ENCODE data around the gene KAT6B.

- TF ChIP-seq, protein P1, sequence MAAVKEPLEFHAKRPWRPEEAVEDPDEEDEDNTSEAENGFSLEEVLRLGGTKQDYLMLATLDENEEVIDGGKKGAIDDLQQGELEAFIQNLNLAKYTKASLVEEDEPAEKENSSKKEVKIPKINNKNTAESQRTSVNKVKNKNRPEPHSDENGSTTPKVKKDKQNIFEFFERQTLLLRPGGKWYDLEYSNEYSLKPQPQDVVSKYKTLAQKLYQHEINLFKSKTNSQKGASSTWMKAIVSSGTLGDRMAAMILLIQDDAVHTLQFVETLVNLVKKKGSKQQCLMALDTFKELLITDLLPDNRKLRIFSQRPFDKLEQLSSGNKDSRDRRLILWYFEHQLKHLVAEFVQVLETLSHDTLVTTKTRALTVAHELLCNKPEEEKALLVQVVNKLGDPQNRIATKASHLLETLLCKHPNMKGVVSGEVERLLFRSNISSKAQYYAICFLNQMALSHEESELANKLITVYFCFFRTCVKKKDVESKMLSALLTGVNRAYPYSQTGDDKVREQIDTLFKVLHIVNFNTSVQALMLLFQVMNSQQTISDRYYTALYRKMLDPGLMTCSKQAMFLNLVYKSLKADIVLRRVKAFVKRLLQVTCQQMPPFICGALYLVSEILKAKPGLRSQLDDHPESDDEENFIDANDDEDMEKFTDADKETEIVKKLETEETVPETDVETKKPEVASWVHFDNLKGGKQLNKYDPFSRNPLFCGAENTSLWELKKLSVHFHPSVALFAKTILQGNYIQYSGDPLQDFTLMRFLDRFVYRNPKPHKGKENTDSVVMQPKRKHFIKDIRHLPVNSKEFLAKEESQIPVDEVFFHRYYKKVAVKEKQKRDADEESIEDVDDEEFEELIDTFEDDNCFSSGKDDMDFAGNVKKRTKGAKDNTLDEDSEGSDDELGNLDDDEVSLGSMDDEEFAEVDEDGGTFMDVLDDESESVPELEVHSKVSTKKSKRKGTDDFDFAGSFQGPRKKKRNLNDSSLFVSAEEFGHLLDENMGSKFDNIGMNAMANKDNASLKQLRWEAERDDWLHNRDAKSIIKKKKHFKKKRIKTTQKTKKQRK (IDR thresholded peaks at IDR 0.05; ENCODE audit: low read depth, low read length) = no peak
- TF ChIP-seq IRF3 (IDR thresholded peaks at IDR 0.05) (no peak), RAD51 (IDR thresholded peaks at IDR 0.05) (no peak), POLR2AphosphoS5 (IDR thresholded peaks at IDR 0.05; ENCODE audit: low read length) (no peak), CTCF (IDR thresholded peaks at IDR 0.05 in 2 of 3, conservative IDR thresholded peaks at IDR 0.05 in 1 of 3; ENCODE audit: control insufficient read depth in 2 of 3, extremely low read depth in 1 of 3, insufficient read depth in 1 of 3, low read depth in 3 of 3, low read length in 3 of 3) (no peak), FOXK2 (IDR thresholded peaks at IDR 0.05) (no peak), BHLHE40 (IDR thresholded peaks at IDR 0.05; ENCODE audit: borderline replicate concordance in 1 of 2, low read depth in 2 of 2, low read length in 1 of 2) (no peak), ZNF622 (IDR thresholded peaks at IDR 0.05) (no peak), BACH1 (IDR thresholded peaks at IDR 0.05; ENCODE audit: borderline replicate concordance) (no peak), EP300 (IDR thresholded peaks at IDR 0.05; ENCODE audit: borderline replicate concordance in 1 of 2, control insufficient read depth in 1 of 2, low read depth in 2 of 2, low read length in 2 of 2) (no peak)
- TF ChIP-seq, protein P2, sequence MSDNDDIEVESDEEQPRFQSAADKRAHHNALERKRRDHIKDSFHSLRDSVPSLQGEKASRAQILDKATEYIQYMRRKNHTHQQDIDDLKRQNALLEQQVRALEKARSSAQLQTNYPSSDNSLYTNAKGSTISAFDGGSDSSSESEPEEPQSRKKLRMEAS (IDR thresholded peaks at IDR 0.05; ENCODE audit: low read depth, low read length) = no peak
Observed at GRCh38 chr10:74821501-74821900, 4.9 kb upstream of the KAT6B start.
